ENCODE results near the gene SPAG6.

The SPAG6 gene

DNA sequence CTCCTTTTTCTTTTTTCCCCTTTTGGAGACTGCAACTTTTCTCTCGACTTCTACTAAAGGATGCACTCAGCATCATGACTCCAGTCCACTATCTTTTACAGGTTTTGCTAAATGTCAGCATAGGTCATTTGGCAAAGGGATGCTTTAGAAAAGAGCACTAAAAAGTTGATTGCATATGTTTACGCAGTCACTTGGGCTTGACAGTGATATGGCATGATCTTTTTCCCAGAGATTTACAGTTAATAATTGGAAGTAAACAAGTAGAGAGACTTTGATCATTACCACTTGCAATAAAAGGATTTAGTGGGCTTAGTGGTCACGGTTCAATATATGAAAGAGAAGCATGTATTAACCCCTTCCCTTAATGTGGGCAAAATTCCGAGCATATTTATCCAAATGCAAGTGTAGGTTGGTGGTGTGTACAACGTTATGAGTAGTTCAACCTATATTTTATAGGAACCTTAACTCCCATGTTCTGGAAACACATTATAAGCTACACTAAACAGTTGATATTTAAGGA lies 22.6 kb upstream of the SPAG6 start:
- peak; percentile 54 for DNase-seq

DNA sequence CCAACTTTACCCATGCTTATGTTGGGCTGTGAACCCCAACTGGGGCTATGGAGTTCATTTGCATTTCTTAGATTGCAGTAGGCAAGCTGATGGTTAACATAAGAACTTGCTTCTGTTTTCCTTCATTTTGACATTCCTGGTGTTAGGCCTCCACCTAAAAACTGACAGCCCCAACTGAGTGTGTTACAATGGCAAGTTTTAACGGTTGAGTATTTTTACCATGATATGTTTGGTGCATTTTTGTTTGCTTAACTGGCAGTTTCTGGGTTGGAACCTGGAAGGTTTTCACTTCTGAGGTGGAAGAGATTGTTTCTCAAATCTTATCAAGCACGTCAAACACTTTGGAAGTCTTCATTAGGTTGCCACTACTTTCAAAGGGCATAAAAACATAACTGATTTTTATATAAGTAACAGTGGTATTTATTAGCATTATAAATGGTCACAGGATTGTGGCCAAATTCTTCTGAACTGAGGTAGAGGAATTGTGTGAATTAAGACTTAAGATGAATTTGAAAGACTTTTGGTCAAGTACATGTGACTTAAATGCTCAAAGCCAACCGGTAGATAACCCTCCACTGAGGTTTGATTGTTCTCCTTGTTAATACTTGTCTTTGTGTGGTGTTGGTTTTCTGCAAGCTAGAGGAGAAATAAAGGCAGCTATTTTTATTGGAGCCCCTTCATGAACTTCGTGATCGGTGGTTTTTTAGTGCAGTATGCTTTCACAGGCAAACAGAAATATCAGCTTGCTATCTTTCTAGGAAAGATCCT lies 21.6 kb upstream of the SPAG6 start:
- peak; percentile 65 for DNase-seq

DNA sequence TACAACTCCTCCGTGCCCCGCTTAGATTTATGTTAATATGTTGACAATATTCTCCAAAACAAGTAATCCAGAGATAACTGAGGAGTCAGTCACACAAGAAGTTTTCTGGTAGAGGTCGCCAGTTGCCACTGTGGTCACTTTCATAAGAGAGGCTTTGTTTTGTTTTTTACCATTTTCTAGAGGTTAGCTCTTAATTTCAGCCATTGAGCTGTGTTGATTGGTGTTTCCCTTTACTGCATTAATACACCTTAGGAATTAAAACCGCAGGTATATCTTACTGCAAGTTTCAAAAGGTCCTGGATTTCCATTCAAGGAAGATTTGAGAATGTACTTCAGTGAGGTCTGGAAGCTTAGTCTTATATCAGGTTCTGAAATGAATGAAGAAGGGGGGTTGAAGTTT lies 20.9 kb upstream of the SPAG6 start:
- DNase-seq: peak; percentile 65

GRCh38 chr10:22324893-22325271 lies 20.4 kb upstream of the SPAG6 start:
- peak; percentile 65 for DNase-seq

- peak; percentile 65 for DNase-seq
These were observed 19.8 kb upstream of the SPAG6 start for GRCh38 chr10:22325272-22326144.

DNA sequence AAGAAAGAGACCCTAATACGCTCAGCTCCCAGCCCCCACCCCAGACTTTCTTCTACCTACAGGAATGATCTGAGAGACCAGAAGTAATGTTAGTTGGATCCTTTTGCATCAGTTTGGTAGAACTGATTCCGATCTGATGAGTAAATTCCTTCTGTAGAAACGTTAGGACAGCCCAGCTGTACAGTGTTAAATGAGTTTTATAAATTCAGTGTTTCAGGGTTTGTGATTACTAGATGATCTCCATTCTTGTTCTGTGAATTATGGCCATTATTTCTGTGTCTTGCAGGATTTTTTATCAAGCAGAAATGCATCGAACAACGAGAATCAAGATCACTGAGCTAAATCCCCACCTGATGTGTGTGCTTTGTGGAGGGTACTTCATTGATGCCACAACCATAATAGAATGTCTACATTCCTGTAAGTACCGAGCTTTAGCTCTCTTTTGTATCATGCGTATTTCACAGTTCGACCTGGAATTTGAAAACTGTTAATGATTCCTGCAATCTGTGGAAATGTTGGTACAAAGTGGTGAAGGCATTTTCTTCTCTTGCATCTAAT lies 19.1 kb upstream of the SPAG6 start:
- no peak for DNase-seq

DNA sequence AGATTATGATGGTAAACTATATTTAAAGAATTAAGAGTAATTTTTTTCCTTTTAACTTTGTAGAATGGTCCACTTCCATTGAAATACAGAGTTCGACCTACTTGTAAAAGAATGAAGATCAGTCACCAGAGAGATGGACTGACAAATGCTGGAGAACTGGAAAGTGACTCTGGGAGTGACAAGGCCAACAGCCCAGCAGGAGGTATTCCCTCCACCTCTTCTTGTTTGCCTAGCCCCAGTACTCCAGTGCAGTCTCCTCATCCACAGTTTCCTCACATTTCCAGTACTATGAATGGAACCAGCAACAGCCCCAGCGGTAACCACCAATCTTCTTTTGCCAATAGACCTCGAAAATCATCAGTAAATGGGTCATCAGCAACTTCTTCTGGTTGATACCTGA lies 16.1 kb upstream of the SPAG6 start:
- DNase-seq: no peak

DNA sequence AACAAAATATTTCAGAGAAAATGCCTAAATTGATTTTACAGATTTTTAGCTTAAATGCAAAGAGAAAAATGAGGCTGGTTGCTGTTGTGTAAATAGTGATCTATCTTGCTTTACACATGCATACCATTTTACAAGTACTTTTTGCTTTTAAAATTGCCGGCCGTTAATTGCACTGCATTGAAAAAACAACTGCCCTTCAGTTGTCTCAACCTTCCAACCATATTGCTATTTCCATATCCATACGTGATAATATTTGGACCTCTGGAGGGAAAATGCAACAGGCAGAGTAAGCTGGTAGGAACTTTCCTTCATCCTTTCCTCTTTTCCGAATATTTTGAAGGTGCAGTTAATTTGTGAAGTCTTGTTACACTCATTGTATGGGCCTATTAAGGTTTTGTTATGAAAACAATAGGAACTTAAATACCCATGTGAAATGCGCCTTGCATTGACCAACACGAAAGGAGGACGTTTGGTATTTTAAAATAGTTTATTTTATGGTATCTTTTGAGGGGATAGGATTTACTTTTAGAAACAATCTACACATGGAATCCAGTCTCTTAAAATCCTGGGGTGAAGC lies 13.1 kb upstream of the SPAG6 start:
- no peak for DNase-seq

DNA sequence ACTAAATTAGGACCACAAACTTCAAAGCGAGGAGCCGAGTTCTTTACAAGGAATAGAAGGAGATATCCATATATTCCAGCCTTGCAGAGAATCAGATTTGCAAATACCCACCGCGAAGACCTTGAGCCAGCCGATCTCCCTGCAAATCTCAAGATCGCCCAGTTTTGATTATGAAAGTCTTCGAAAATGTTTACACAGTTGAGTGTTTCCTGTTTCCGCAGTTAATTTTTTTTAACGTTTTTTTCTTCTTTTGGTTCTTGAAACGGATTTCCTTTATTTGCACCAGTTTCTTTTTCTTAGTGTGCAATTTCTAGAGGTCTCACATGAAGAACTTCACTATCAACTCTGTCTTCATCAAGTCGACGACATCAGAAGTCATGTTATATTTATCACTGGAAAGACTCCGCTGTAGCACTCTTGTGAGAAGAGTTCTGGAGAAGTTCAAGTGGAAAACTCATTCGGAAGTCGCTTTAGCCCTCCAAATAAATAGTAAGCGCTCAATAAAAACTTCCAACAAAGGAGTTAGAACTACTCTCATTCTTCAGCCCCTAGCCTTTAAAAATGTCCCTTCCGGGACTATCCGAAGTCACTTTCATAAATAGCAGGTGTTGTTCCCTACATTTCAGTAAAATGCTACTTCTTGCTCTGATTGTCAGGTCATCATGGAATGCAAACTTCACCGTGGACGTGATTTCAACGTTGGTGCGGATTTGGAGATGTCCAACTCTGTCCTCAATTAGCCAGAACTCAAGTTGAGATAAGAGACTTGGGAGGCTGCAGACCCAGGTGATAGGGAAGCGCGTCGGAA lies 11.9 kb upstream of the SPAG6 start:
- no peak for DNase-seq

GRCh38 chr10:22333975-22334282 lies 11.4 kb upstream of the SPAG6 start:
- no peak for DNase-seq

DNA sequence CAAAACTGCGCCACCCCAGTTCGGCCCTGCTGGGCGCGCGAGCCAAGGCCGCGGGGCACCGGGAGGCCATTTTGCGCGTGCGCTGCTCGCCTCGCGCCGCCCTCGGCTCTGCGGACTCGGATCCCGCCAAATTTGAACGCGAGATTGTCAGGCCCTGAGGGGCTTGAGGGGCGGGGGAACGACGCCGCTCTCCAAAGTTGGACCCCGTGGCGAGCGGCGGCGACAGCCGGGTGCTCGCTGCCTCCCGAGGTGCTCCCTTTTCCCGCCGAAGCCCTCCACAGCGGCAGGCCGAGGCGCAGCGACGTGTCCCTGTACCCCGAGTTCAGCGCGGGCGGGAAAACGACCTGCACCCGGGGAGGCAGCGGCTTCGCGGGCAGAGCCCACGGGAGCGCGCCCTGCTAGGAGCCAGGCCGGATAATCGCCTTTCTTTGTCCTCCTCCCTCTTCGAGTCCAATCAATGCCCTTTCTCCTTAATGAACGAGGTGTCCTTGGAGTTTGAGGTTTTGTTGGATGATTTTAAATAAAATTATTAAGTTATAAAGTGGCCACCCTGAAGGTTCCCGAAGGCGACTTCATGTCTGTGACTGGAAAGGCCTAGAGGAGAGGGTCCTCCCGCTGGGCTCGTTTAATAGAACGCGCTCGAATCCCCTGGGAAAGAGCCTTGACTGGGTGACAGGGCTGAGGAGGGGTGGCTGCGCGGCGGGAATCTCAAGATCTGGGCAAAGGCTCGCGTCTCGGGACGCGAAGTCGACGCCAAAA lies 10.7 kb upstream of the SPAG6 start:
- no peak for DNase-seq

- no peak for DNase-seq
These were observed 9.9 kb upstream of the SPAG6 start for GRCh38 chr10:22335173-22335933.

DNA sequence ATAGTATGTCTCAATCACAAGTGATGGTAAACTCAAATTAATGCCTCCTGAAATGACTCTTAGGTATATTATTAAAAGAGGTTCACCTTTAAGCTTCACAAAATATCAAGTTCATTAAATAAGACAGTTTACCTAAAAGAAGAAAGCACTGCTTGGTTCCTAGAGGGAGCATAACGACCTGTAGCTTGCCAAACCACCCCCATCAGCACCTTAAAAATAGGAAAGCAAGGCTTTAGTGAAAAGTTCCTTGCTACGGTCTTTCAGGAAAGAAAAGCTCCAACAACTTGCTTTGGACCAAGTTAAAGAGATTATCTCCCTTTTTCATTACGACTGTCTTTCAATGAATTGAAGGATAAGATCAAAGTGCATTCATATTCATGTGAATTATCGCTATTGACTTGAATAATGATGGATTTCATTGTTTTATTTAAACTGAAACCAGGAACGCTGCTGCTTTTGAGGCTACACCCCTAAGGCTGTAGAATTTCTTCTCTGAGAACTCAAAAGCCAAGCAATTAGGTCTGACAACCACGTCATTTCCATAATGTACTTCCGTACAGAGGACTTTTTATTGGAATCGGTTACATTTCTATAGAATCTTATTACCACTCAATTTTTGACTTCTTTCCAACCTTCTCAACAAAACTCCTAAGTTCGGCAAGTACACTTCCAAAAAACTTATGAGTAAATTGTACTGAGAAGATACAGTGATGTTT lies 7.0 kb upstream of the SPAG6 start:
- DNase-seq: peak; percentile 55

DNA sequence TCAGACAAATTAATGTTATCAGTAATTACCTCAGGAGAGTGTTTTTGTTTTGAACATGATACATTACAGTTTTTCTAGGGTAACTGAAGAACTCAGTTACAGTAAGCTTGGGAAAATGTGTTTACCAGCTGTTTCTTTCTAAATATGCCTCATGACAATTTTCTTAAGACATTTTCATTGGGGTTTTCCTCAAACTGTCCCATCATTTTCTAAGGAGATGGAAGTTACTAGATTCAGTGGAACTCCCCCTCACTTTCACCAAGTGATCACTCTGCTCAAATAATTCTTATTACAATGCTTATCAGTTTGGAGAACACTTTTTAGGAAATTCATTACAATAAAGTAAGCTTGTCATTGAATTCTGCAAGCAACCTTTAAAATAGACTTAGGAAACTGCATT lies 6.4 kb upstream of the SPAG6 start:
- no peak for DNase-seq

GRCh38 chr10:22339761-22340328 lies 5.5 kb upstream of the SPAG6 start:
- DNase-seq: no peak

DNA sequence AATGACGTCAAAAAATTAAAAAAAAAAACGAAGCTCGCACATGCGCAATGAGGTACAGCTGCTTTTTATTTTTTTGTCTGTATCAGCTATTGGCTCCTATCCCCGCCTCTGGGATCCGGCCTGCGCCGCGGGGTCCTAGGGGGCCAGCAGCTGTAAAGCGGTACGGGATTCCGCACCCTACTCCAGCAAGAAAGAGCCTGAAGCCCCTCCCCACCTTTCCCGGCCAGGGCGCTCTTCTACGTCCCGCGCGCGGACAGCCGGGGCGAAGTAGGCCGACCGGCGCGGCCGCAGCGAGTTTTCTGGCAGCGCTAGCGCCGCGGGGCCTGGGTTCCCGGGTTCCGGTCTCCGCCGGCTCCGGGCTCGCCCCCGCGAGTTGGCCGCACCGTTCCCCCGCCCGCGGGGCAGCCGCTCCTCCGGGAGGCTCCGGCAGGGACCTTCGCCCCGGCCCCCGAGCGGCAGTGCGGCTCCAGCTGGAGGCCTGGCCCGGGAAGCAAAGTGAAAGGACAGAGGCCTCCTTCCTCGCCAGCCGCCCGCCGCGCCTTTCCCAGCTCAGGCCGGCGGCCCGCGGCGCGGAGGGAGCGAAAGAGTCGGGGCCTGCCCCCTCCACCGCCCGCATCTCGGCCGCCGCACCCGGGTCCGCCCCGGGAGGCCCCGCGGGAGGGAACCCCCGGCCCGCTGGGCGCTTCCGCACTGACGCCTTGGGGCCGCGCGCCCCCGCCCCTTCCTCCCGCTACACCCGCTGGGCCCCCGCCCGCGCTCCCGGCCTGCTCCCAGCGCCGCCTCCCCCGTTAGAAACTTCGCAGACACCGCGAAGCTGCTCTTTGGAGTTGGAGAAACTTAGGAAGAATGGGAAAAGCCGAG lies 4.7 kb upstream of the SPAG6 start:
- DNase-seq: peak; percentile 95

GRCh38 chr10:22341190-22341925 lies 3.9 kb upstream of the SPAG6 start:
- DNase-seq: peak; percentile 75

DNA sequence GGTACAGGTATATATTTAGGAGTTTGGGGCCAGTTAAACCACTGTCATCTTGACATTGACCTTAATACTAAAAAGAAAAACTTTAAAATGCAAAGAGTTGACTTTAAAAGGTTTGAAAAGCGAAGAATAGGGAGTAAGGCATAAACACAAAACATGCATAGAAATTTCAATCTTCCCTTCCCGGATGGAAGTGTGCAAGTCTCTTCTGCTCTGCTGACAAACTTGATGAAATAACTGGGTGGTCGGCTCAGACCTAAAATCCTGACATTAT lies 3.4 kb upstream of the SPAG6 start:
- DNase-seq: no peak

GRCh38 chr10:22342421-22342820 lies 2.9 kb upstream of the SPAG6 start:
- no peak for DNase-seq

Measured in OCI-M1 (cell line).